Panc1 (cell line): ENCODE results near the gene SLC30A5. TPM values are rescaled to one million over a fixed set of nuclear protein-coding genes. Genes with fewer than 3 reads are reported as not detected.
A peak's percentile ranks its signal among the peaks of the same experiment; 100 is the strongest.

Source experiments
- ATAC-seq: fragments of 200-7000 bp; cut with Tn5 transposase; 2 replicates; pipeline ENCODE4 v1.9.1; 2020; ENCODE audit warnings: mild to moderate bottlenecking, moderate library complexity
- BruUV-seq: library from RNA; stranded (reverse); fragments of 400-500 nt; replicated peaks from 2 replicates; lab custom pipeline; 2021; lab: Mats Ljungman, UMichigan
- CTCF ChIA-PET: fragments of 300-600 bp; sonication (Branson Sonifier 250); formaldehyde crosslinking; loops from one replicate; lab custom pipeline; 2022; ENCODE audit warnings: antibody characterized with exemption; lab: Charles Lee
- POLR2A ChIA-PET: fragments of 300-600 bp; sonication (Branson Sonifier 250); formaldehyde crosslinking; loops from one replicate; lab custom pipeline; 2022; ENCODE audit warnings: antibody characterized with exemption; lab: Charles Lee
- DNase-seq: peaks from one replicate; pipeline ENCODE4 v3.0.0-alpha.2; 2010; ENCODE audit warnings: low read depth, low spot score
- H3K27ac ChIP-seq: 2 replicates; pipeline ENCODE4 v1.5.1; 2011; ENCODE audit warnings: mild to moderate bottlenecking, low read length, inconsistent platforms
- H3K27me3 ChIP-seq: fragments of 200-500 bp; sonication (Bioruptor generic); 2 replicates; pipeline ENCODE4 v1.6.0; 2014; ENCODE audit warnings: low read length, inconsistent platforms; ENCODE audit not compliant: control insufficient read depth, insufficient read depth
- H3K36me3 ChIP-seq: fragments of 200-500 bp; sonication (Bioruptor generic); 2 replicates; pipeline ENCODE4 v1.5.1; 2014; ENCODE audit warnings: inconsistent platforms, mild to moderate bottlenecking, low read length, moderate library complexity; ENCODE audit not compliant: control insufficient read depth, insufficient read depth
- H3K4me1 ChIP-seq: 2 replicates; pipeline ENCODE4 v1.5.1; 2011; ENCODE audit warnings: inconsistent platforms, mild to moderate bottlenecking, low read length, moderate library complexity; ENCODE audit not compliant: control insufficient read depth, insufficient read depth
- H3K4me3 ChIP-seq, 2 experiments: 2 replicates each; pipeline ENCODE4 v1.5.1; 2011 to 2012; ENCODE audit warnings: low read depth in 2 of 2, low read length in 2 of 2, mild to moderate bottlenecking in 2 of 2, inconsistent platforms in 1 of 2, moderate library complexity in 1 of 2
- H3K9me3 ChIP-seq: fragments of 200-500 bp; sonication (Bioruptor generic); 2 replicates; pipeline ENCODE4 v1.5.1; 2014; ENCODE audit warnings: low read depth, mild to moderate bottlenecking, inconsistent platforms, low read length, moderate library complexity; ENCODE audit not compliant: control insufficient read depth, insufficient read depth
- CTCF ChIP-seq: fragments of 450-650 bp; IDR thresholded peaks from 2 replicates; pipeline ENCODE4 v1.5.1; 2017; ENCODE audit warnings: mild to moderate bottlenecking
- POLR2AphosphoS5 ChIP-seq: IDR thresholded peaks from 2 replicates; pipeline ENCODE4 v1.6.1; 2012; ENCODE audit warnings: mild to moderate bottlenecking, low read depth, low read length, moderate library complexity
- REST ChIP-seq, 2 experiments: IDR thresholded peaks; 2 replicates each; pipeline ENCODE4 v1.6.1; 2011 to 2012; ENCODE audit warnings: low read depth in 2 of 2, control low read depth in 1 of 2, low read length in 1 of 2, mild to moderate bottlenecking in 1 of 2, moderate library complexity in 1 of 2; ENCODE audit not compliant: insufficient read depth in 1 of 2
- SIN3A ChIP-seq: IDR thresholded peaks from 2 replicates; pipeline ENCODE4 v1.6.1; 2012; ENCODE audit warnings: low read depth, mild to moderate bottlenecking, low read length, moderate library complexity, borderline replicate concordance; ENCODE audit not compliant: insufficient read depth
- TCF7L2 ChIP-seq: IDR thresholded peaks from 2 replicates; pipeline ENCODE4 v1.6.1; 2011; ENCODE audit warnings: mild to moderate bottlenecking, low read depth, low read length, inconsistent platforms
- in situ Hi-C: cut with HindIII; loops from 2 replicates; pipeline ENCODE4 v1.10.0; 2016; ENCODE audit warnings: low sequenced_read_pairs, low pct_unique_long_range_greater_than_20kb
- intact Hi-C: fragments of 100-400 bp; cut with micrococcal nuclease; formaldehyde crosslinking; loops from one replicate; pipeline ENCODE4 v1.10.0; 2022; ENCODE audit not compliant: unreplicated experiment
- total RNA-seq: library from RNA; stranded (reverse); gene quantifications from one replicate; pipeline ENCODE4 v1.2.1, GENCODE V29; 2021; ENCODE audit not compliant: unreplicated experiment

SLC30A5 gene
- total RNA-seq, 1 experiment from 2014 or later: 61.3 TPM

- CTCF ChIA-PET: no interaction called here
- in situ Hi-C loops: no loop called here
- Histone ChIP-seq H3K27me3 (no peaks in the 10 kb centered on the region), H3K4me3 (no peak overlapping the region), H3K27ac (no peak overlapping the region), H3K36me3 (no peaks in the 10 kb centered on the region), H3K9me3 (no peaks in the 10 kb centered on the region), H3K4me1 (no peaks in the 10 kb centered on the region)
- peak; percentile 15 for DNase-seq
- no peak for ATAC-seq
- BruUV-seq: no TSS peak
- intact Hi-C loops: no loop called here
- no peak for TF ChIP-seq SIN3A
- no peak for TF ChIP-seq REST (IDR thresholded peaks at IDR 0.05; ENCODE audit: insufficient read depth in 1 of 2, low read depth in 2 of 2, low read length in 1 of 2)
- TF ChIP-seq POLR2AphosphoS5: no peak
- TF ChIP-seq TCF7L2: no peak
- TF ChIP-seq CTCF: no peak
- POLR2A ChIA-PET: no interaction called here
Measured at GRCh38 chr5:69078921-69079540, 14.8 kb upstream of the SLC30A5 start.

- in situ Hi-C loops: no loop called here
- TF ChIP-seq POLR2AphosphoS5: no peak
- no peak for TF ChIP-seq CTCF
- no peak for TF ChIP-seq SIN3A
- no peak for TF ChIP-seq REST (IDR thresholded peaks at IDR 0.05; ENCODE audit: insufficient read depth in 1 of 2, low read depth in 2 of 2, low read length in 1 of 2)
- TF ChIP-seq TCF7L2: no peak
- intact Hi-C loops: no loop called here
- no peak for DNase-seq
- no peak overlapping the region for H3K4me3 ChIP-seq
- H3K27me3 ChIP-seq: no peaks in the 10 kb centered on the region
- no peak for ATAC-seq
- BruUV-seq: no TSS peak
- H3K4me1 ChIP-seq: no peaks in the 10 kb centered on the region
- POLR2A ChIA-PET: no interaction called here
- no peaks in the 10 kb centered on the region for H3K36me3 ChIP-seq
- H3K27ac ChIP-seq: no peak overlapping the region
- CTCF ChIA-PET: interaction anchor here (0.7 kb wide), 1 partner anchor 14 kb away, joined by 8 read pairs; no protein-coding TSS in a partner anchor
- H3K9me3 ChIP-seq: no peaks in the 10 kb centered on the region
Measured at GRCh38 chr5:69079556-69079955, 14.3 kb upstream of the SLC30A5 start.
